HG02642 (cell line): ENCODE results near the gene TMEM89.
A peak's percentile ranks its signal among the peaks of the same experiment; 100 is the strongest.

ENCODE experiments used
- ATAC-seq: cut with Tn5 transposase; IDR thresholded peaks from one replicate; pipeline ENCODE4 v1.9.1; 2021; ENCODE audit warnings: mild to moderate bottlenecking; ENCODE audit not compliant: unreplicated experiment, poor library complexity

Gene TMEM89

GRCh38 chr3:48619541-48620524, 1.7 kb downstream of the TMEM89 start:
- no peak for ATAC-seq

- ATAC-seq: no peak
Observed at GRCh38 chr3:48617559-48617958, 4.0 kb downstream of the TMEM89 start.

- ATAC-seq: no peak
Observed at GRCh38 chr3:48614044-48614443, 7.5 kb downstream of the TMEM89 start.

- ATAC-seq: no peak
Observed at GRCh38 chr3:48612309-48612708, 9.3 kb downstream of the TMEM89 start.

GRCh38 chr3:48609088-48610005, 12.2 kb downstream of the TMEM89 start, which contains the start of gene UQCRC1:
Gene UQCRC1 (minus strand): TSS chr3:48609646. CDS start chr3:48609620, 26 bp downstream.
- ATAC-seq: peak; percentile 96

GRCh38 chr3:48607519-48607918, 14.1 kb downstream of the TMEM89 start:
- no peak for ATAC-seq

GRCh38 chr3:48601622-48601994, 20.0 kb downstream of the TMEM89 start:
- no peak for ATAC-seq

- ATAC-seq: no peak
Observed at GRCh38 chr3:48600711-48601621, 20.6 kb downstream of the TMEM89 start.

- ATAC-seq: no peak
Observed at GRCh38 chr3:48599509-48600285, 21.9 kb downstream of the TMEM89 start.

GRCh38 chr3:48599077-48599501, 22.5 kb downstream of the TMEM89 start:
- no peak for ATAC-seq

GRCh38 chr3:48598323-48599076, 23.1 kb downstream of the TMEM89 start:
- no peak for ATAC-seq

- no peak for ATAC-seq
Observed at GRCh38 chr3:48597408-48597800, 24.2 kb downstream of the TMEM89 start.

GRCh38 chr3:48596676-48597407, 24.7 kb downstream of the TMEM89 start:
- no peak for ATAC-seq

- ATAC-seq: no peak
Observed at GRCh38 chr3:48596157-48596556, 25.4 kb downstream of the TMEM89 start.

GRCh38 chr3:48595526-48596121, 25.9 kb downstream of the TMEM89 start:
- ATAC-seq: no peak

GRCh38 chr3:48595075-48595525, 26.5 kb downstream of the TMEM89 start, which contains the start of gene COL7A1:
Gene COL7A1 (minus strand): TSS chr3:48595329. CDS start chr3:48595159, 170 bp downstream.
- no peak for ATAC-seq

GRCh38 chr3:48594417-48595049, 27.0 kb downstream of the TMEM89 start:
- no peak for ATAC-seq
